ENCODE data around the gene TRMT44. TPM values are rescaled to one million over a fixed set of nuclear protein-coding genes. Genes with fewer than 3 reads are reported as not detected.

TRMT44 gene
- polyA plus RNA-seq, 1 donor (not counting 4 experiments of a cell fraction or from before 2014, with no cell fraction given): 8.8 TPM

DNA sequence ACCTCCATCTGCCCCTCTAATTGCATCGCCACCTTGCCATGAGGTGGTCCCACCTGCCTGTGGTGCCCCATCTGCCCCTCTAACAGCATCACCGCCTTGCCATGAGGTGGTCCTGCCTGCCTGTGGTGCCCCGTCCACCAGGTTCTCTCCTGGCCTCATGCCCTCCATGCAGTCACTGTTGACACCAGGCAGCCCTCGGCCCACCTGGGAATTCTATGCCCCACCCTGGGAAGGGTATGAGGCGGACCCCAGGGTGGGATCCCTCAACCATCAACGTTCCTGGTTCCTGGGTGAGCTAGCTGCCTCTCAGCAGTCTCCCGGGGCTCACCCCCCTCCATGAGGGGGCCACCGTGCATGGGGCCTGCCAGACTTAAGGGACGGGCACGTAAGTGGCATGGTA is 38.9 kb upstream of the TRMT44 start:
- FAIRE-seq (no peak), DNase-seq (ENCODE audit: low read depth, low spot score) (no peak)
- Histone ChIP-seq H3K79me2 (ENCODE audit: control insufficient read depth, insufficient read depth, low read length) (no peaks in the 10 kb centered on the region), H2AFZ (ENCODE audit: control insufficient read depth, low read length) (no peak overlapping the region), H3K4me2 (ENCODE audit: control insufficient read depth, extremely low read depth, insufficient read depth, low read depth, low read length) (no peak overlapping the region), H4K20me1 (ENCODE audit: control insufficient read depth, extremely low read depth, insufficient read depth, low read length) (no peaks in the 10 kb centered on the region), H3K9me3 (ENCODE audit: control insufficient read depth, low read depth, low read length) (no peaks in the 10 kb centered on the region), H3K4me3 (ENCODE audit: control insufficient read depth in 2 of 3, extremely low read depth in 1 of 3, insufficient read depth in 2 of 3, low read depth in 1 of 3, low read length in 3 of 3) (no peak overlapping the region), H3K4me1 (ENCODE audit: control insufficient read depth, extremely low read depth, insufficient read depth, low read length) (no peaks in the 10 kb centered on the region), H3K27ac (ENCODE audit: control insufficient read depth, insufficient read depth, low read length) (no peak overlapping the region), H3K9ac (ENCODE audit: control insufficient read depth, extremely low read depth, insufficient read depth, low read length) (no peak overlapping the region), H3K27me3 (ENCODE audit: control insufficient read depth, extremely low read depth, insufficient read depth, low read length) (no peaks in the 10 kb centered on the region), H3K9me1 (ENCODE audit: control insufficient read depth, extremely low read depth, insufficient read depth, low read length) (no peaks in the 10 kb centered on the region), H3K36me3 (ENCODE audit: control insufficient read depth in 2 of 2, extremely low read depth in 1 of 2, insufficient read depth in 2 of 2, low read length in 2 of 2) (peaks cover 10 to 18% of the 10 kb centered on the region in 2 experiments)
- TF ChIP-seq CTCF (optimal IDR thresholded peaks at IDR 0.05 in 1 of 3, IDR thresholded peaks at IDR 0.05 in 1 of 3, conservative IDR thresholded peaks at IDR 0.05 in 1 of 3; ENCODE audit: extremely low read depth in 1 of 3, insufficient read depth in 2 of 3, low read length in 3 of 3): no peak
- TF ChIP-seq EZH2 (IDR thresholded peaks at IDR 0.05; ENCODE audit: low read length): no peak
- dilution Hi-C loops (cut with MboI; ENCODE audit: extremely low pct_ligation_motif_present, low sequenced_read_pairs): loop anchor here (25.0 kb wide), 1 partner anchor 139 kb away; the partner anchor contains the start of gene HTRA3

- TF ChIP-seq CTCF (optimal IDR thresholded peaks at IDR 0.05 in 1 of 3, IDR thresholded peaks at IDR 0.05 in 1 of 3, conservative IDR thresholded peaks at IDR 0.05 in 1 of 3; ENCODE audit: extremely low read depth in 1 of 3, insufficient read depth in 2 of 3, low read length in 3 of 3) (no peak), EZH2 (IDR thresholded peaks at IDR 0.05; ENCODE audit: low read length) (no peak)
- Histone ChIP-seq H3K9me3 (ENCODE audit: control insufficient read depth, low read depth, low read length) (no peaks in the 10 kb centered on the region), H3K4me2 (ENCODE audit: control insufficient read depth, extremely low read depth, insufficient read depth, low read depth, low read length) (no peak overlapping the region), H3K4me1 (ENCODE audit: control insufficient read depth, extremely low read depth, insufficient read depth, low read length) (no peaks in the 10 kb centered on the region), H3K79me2 (ENCODE audit: control insufficient read depth, insufficient read depth, low read length) (no peaks in the 10 kb centered on the region), H3K36me3 (ENCODE audit: control insufficient read depth in 2 of 2, extremely low read depth in 1 of 2, insufficient read depth in 2 of 2, low read length in 2 of 2) (peaks cover 10 to 18% of the 10 kb centered on the region in 2 experiments), H3K9ac (ENCODE audit: control insufficient read depth, extremely low read depth, insufficient read depth, low read length) (no peak overlapping the region), H3K4me3 (ENCODE audit: control insufficient read depth in 2 of 3, extremely low read depth in 1 of 3, insufficient read depth in 2 of 3, low read depth in 1 of 3, low read length in 3 of 3) (no peak overlapping the region), H3K9me1 (ENCODE audit: control insufficient read depth, extremely low read depth, insufficient read depth, low read length) (no peaks in the 10 kb centered on the region), H2AFZ (ENCODE audit: control insufficient read depth, low read length) (no peak overlapping the region), H4K20me1 (ENCODE audit: control insufficient read depth, extremely low read depth, insufficient read depth, low read length) (no peaks in the 10 kb centered on the region), H3K27ac (ENCODE audit: control insufficient read depth, insufficient read depth, low read length) (no peak overlapping the region), H3K27me3 (ENCODE audit: control insufficient read depth, extremely low read depth, insufficient read depth, low read length) (no peaks in the 10 kb centered on the region)
- dilution Hi-C loops (cut with MboI; ENCODE audit: extremely low pct_ligation_motif_present, low sequenced_read_pairs): loop anchor here (25.0 kb wide), 1 partner anchor 140 kb away; the partner anchor contains the start of gene HTRA3
- DNase-seq (ENCODE audit: low read depth, low spot score) (no peak), FAIRE-seq (no peak)
These were observed 38.4 kb upstream of the TRMT44 start for GRCh38 chr4:8402181-8402597.
